GM19043 (cell line): ENCODE measurements around the gene NLGN1.

Experiments
- ATAC-seq: cut with Tn5 transposase; IDR thresholded peaks from one replicate; pipeline ENCODE4 v1.9.1; 2021; ENCODE audit warnings: low read depth; ENCODE audit not compliant: unreplicated experiment

The NLGN1 gene

DNA sequence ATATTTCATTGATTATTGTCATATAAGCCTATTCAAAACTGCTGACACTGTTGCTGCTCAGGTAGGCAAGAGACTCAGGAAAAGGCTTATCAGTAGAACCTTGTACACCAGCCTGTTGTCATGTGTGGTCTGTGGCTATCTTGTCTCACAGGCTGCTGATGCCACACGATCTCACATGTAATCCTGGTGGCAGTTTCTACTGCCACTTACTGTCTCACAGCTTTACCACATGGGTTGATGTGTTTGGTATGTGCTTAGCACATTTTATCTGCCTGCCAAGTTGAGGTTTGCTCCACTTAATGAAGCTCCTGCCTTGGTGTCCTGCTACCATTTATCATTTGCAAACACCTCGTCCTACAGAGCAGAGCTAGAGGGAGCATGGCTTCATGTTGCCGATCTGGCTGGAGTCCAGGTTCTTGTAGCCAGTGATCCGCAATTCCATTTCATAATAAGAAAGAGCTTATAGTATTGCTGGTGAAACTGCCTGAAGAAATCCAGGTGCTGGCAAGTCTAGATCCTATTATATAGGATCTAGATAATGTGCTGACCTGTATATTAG is 637.9 kb downstream of the NLGN1 start:
- no peak for ATAC-seq

DNA sequence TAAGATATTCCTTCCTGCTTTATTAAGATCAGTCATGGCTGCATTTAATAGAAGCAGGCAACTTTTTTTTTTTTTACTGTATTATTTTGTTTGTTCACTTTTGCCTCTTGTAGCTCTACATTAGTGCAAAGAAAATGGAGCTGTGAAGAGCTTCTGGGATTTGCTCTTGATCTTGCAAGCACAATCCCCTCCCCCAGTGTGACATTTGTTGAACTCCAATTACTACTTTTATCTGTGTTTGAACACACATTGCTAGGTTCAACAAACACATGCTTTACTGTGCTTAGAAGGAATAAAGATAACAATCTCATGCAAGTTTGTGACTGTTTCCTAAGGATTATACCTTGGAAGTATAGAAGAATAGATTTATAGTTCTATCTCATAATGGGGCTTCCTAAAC is 648.8 kb downstream of the NLGN1 start:
- ATAC-seq, result no peak

GRCh38 chr3:174049472-174049871 is 651.9 kb downstream of the NLGN1 start:
- ATAC-seq, result no peak

DNA sequence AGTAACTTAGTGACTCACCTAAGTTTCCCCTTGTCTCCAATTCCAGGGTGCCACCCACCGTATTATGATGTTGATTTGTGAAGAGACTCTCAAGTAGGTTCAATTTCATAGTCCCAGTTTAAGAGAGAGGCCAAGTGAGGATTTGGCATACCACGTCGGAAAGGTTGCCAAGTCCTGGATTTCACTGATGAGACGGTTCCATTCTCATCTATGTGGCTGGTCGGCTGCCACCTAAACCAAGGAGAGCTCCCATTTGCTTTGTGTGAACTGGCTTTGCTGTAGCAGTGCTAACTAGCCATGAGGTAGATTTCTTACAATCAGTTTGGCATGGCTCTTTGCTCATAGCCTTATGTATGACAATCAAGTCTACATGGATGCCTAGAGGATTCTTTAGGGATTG is 653.6 kb downstream of the NLGN1 start:
- ATAC-seq, result no peak

DNA sequence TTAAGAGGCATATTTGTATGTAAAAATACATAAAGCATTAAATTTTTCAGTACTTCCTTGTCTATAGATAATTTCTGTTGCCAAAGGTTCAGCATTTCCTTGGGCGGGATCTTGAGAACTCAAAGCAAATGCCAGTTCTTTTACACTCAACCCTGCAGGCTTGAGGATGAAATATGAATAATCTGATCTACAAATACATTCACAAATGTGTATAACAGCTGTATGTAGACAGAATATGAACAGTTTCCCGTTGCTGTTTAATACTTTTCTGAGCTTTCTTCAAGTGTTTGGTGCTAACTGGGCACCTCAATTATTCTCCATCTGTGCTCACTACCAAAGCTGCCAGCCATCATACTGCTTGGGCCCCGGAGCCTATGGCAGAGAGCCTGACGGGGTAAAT is 661.3 kb downstream of the NLGN1 start:
- ATAC-seq, result no peak

DNA sequence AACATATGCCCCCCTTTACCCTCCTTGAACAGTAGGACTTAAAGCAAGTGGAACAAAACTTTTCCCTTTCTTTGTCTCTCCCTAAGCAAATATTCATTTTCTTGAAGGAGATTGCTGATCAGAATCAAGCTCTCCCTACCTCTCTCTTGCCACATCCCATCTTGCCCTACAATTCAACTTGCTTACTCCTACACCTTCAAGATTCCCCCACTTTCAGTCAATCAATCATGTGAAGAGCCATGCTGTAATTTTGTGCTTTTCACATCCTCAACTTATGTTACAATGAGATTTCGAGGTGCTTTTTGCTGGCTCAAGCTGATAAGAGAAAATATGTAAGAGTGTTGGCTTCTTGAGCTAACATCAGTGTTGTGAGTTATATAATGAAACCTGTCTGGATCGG is 662.9 kb downstream of the NLGN1 start:
- no peak for ATAC-seq

- no peak for ATAC-seq
These were observed 663.6 kb downstream of the NLGN1 start for GRCh38 chr3:174061162-174061561.

GRCh38 chr3:174061731-174062130 is 664.2 kb downstream of the NLGN1 start:
- ATAC-seq, result no peak

DNA sequence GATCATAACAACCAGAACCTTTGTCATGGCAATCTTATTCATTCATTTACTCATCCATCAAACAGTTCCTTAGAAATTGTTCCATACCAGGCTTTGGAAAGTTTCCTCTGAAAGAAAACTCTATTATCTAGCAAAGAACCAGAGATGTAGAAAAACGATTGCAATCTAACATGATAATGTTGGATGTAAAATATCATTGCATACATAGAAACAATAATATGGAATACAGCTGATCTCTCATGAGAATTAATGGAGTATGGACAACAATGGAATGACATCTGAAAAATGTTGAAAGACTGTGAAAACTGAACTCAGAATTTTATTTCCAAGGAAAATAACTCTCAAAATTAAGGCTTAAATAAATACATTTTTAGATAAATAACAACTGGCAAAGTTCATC is 665.4 kb downstream of the NLGN1 start:
- ATAC-seq, result no peak

- no peak for ATAC-seq
These were observed 670.5 kb downstream of the NLGN1 start for GRCh38 chr3:174068035-174068434.

DNA sequence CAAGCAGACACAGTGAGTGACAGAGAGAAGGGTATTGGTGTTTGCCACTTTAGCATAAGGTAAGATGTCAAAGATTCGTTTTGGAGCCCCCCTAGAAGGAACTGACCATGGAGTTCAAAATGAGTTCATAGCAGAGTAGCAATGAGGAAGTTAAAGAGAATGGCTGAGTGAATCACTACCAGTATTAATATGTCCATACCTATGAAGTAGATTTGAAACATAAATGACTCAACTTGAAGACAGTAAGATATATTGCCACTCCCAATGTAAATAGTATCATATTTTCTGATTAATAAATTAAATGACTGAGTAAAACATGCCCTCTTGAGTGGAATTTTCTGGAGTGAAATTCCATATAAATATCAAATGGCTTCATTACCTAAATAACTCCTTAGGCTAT is 675.1 kb downstream of the NLGN1 start:
- no peak for ATAC-seq

- no peak for ATAC-seq
These were observed 686.2 kb downstream of the NLGN1 start for GRCh38 chr3:174083706-174084105.

DNA sequence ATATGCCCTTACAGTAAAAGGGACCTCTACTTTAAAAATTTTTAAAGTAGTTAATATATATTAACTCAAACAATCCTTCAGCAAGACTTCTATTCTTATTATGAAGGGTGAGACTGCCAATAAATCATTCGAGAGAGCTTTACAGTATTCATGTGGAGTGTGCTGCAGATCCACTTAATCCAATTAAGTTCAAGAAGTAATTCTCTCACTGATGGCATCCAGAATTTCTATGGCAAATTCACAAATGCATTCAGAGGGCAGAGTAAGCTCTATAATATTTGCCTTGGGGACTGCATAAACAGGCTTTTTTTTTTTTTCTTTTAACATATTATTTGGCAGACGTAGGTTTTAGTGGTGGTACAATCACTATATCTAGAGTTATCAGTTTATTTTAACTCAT is 692.0 kb downstream of the NLGN1 start:
- no peak for ATAC-seq

DNA sequence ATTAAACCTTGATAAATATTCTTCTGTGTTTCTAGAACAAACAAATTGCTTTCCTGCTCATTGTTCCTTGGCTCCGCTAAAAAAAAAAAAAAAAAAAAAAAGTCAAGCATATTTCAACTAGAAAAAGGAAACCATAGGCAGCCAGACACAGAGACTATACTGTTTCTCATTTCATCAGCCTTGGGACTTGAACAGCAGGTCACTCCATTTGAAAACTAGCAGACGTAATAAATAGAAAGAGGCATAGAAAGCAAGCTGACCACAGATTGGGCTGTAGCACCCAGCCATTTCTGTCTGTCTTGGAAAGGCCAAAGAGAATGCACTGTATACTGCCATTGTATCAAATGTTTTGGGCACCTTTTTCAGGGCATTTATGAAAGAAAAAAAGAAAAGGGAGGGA is 697.1 kb downstream of the NLGN1 start:
- no peak for ATAC-seq

DNA sequence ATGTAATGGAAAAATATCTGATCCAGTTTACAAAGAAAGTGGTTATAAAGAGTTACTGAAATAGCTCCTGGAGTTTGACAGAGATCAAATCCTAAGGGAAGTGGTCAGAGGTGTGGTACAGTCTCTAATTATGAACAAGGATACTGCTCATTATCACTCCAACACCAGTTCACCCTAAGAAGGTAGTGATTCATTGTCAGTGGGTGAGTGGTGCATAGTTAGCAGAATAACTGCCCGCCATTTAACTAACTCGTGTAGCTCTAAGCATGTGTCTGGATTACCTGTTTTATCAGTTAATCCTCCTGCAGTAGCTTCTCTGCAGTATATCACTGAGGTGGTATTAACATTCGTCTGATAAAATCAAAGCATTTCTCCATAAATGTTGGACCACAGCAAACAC is 700.1 kb downstream of the NLGN1 start:
- no peak for ATAC-seq

- no peak for ATAC-seq
These were observed 701.2 kb downstream of the NLGN1 start for GRCh38 chr3:174098746-174099145.

DNA sequence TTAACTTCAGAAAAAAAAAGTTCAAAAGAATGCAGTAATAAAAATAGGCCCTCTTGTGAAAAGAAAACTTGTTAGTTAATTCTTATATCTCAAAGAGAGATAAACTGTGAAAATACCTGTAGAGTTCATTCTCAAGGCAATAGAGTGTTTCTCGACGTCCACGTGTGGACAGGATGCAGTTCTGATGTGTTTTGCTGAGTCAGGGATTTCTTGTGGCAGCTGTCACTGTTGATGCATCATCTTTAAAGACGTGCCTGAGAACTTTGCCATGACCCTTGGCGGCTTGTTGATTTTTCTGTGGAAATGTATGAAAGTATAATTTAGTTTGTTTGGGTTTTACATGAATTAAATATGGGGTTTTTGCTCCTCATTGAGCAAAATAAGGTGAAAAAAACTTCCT is 702.2 kb downstream of the NLGN1 start:
- ATAC-seq, result no peak

DNA sequence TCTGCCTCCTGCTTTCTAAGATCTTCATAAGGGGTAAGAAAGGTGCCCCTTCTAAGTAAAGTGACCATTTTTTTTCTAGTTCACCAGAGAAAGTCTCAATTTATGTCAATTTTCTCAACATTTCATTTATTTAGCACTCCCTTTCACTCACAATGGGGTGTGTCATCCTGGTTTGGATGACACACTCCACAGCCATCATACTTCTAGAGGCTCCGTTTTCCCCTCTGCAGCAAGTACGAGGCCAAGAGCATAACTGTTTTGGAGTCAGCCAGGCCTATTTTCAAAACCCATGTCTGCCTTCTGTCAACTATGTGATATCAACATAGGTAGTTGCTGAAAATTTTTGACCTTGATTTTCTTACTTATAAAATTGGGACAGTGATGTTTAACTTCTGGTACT is 703.2 kb downstream of the NLGN1 start:
- no peak for ATAC-seq

- ATAC-seq, result peak; percentile 50
These were observed 703.7 kb downstream of the NLGN1 start for GRCh38 chr3:174101244-174101643.

DNA sequence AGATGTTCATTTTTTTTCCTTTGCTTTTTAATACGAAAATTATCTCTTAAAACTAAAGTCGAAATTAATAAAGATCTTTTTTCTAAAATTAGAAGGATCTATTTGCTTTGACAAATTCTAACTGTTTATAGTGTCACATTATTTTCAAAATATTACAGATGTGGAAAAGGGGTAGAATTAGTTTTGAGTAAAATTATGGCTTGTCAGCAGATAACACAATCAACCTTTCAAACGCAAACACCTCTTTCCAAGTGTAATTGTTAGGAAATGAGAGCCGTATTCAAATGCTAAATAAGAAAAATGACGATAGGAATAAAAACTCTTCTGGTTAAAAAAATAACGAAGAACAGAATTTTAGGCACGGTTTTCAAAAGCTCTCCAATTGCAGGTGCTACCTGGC is 704.7 kb downstream of the NLGN1 start:
- no peak for ATAC-seq

GRCh38 chr3:174102866-174103265 is 705.3 kb downstream of the NLGN1 start:
- ATAC-seq, result no peak

- ATAC-seq, result no peak
These were observed 713.2 kb downstream of the NLGN1 start for GRCh38 chr3:174110761-174111160.

DNA sequence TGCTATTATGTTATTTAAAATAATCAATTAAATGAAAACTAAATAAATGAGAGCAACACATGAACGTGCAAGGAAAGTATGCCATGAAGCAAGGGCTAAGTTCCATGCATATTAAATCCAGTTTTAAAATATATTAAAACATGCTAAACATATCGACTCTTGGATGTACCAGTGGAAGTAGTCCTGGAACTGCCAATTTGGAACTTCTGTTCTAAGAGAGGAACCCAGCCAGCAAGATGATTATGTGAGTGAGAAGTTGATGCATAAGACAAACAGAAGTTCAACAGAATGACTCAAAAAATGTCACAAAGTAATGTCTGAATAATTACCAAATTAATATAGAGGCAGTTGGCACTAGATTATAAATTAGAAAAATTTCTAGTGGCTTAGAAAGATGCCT is 714.2 kb downstream of the NLGN1 start:
- ATAC-seq, result no peak
